ENCODE measurements around the gene HEXA.

GRCh38 chr15:72397796-72398588 is 22.2 kb upstream of the HEXA start, which contains the start of gene TMEM202:
- TF ChIP-seq POLR2AphosphoS5 (IDR thresholded peaks at IDR 0.05; ENCODE audit: borderline replicate concordance, low read depth, low read length) (no peak), EZH2 (IDR thresholded peaks at IDR 0.05) (no peak)

Data from SK-N-MC (cell line).